Progenitor cell of endocrine pancreas (in vitro differentiated cells): Measurements from ENCODE around the gene SACM1L. TPM values are rescaled to one million over a fixed set of nuclear protein-coding genes. Genes with fewer than 3 reads are reported as not detected.

ENCODE experiments used
- DNase-seq: peaks from one replicate; pipeline ENCODE4 v3.0.0; 2021; ENCODE audit warnings: low spot score; ENCODE audit not compliant: unreplicated experiment
- H3K27ac Mint-ChIP-seq: 2 replicates; pipeline ENCODE4 v1.8.0; 2021; ENCODE audit warnings: mild to moderate bottlenecking, moderate library complexity, mixed read lengths
- H3K27me3 Mint-ChIP-seq: 2 replicates; pipeline ENCODE4 v1.8.0; 2021; ENCODE audit warnings: mixed read lengths
- H3K36me3 Mint-ChIP-seq: 2 replicates; pipeline ENCODE4 v1.8.0; 2022; ENCODE audit warnings: mixed read lengths; ENCODE audit not compliant: insufficient read depth
- H3K4me1 Mint-ChIP-seq: 2 replicates; pipeline ENCODE4 v1.8.0; 2021; ENCODE audit warnings: low read depth, mixed read lengths
- H3K4me3 Mint-ChIP-seq: 2 replicates; pipeline ENCODE4 v1.8.0; 2021; ENCODE audit warnings: low read depth, mild to moderate bottlenecking, moderate library complexity, mixed read lengths
- H3K9me3 Mint-ChIP-seq: 2 replicates; pipeline ENCODE4 v1.8.0; 2021; ENCODE audit warnings: low read depth, mixed read lengths
- total RNA-seq: library from RNA; stranded (reverse); gene quantifications from 2 replicates; pipeline ENCODE4 v1.2.1, GENCODE V29; 2021
- TF ChIP-seq, protein P1 (sequence below): fragments of 200-600 bp; sonication (generic); IDR thresholded peaks from one replicate; pipeline ENCODE4 v1.5.0; 2021; ENCODE audit warnings: antibody characterized with exemption, mild to moderate bottlenecking; ENCODE audit not compliant: unreplicated experiment

The SACM1L gene
- total RNA-seq, 1 donor from 2014 or later: 56.7 TPM

GRCh38 chr3:45758871-45759270 lies 69.7 kb downstream of the SACM1L start:
- TF ChIP-seq, protein P1, sequence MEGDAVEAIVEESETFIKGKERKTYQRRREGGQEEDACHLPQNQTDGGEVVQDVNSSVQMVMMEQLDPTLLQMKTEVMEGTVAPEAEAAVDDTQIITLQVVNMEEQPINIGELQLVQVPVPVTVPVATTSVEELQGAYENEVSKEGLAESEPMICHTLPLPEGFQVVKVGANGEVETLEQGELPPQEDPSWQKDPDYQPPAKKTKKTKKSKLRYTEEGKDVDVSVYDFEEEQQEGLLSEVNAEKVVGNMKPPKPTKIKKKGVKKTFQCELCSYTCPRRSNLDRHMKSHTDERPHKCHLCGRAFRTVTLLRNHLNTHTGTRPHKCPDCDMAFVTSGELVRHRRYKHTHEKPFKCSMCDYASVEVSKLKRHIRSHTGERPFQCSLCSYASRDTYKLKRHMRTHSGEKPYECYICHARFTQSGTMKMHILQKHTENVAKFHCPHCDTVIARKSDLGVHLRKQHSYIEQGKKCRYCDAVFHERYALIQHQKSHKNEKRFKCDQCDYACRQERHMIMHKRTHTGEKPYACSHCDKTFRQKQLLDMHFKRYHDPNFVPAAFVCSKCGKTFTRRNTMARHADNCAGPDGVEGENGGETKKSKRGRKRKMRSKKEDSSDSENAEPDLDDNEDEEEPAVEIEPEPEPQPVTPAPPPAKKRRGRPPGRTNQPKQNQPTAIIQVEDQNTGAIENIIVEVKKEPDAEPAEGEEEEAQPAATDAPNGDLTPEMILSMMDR: no peak
- Mint-ChIP-seq H3K9me3 (no peaks in the 10 kb centered on the region), H3K27me3 (peaks cover 5% of the 10 kb centered on the region), H3K36me3 (no peaks in the 10 kb centered on the region), H3K4me1 (peaks cover 12% of the 10 kb centered on the region), H3K27ac (no peak overlapping the region), H3K4me3 (no peak overlapping the region)
- DNase-seq: no peak

GRCh38 chr3:45759851-45760250 lies 70.7 kb downstream of the SACM1L start:
- TF ChIP-seq, protein P1: no peak
- no peak for DNase-seq
- Mint-ChIP-seq H3K9me3 (no peaks in the 10 kb centered on the region), H3K4me3 (no peak overlapping the region), H3K4me1 (peaks cover 12% of the 10 kb centered on the region), H3K27me3 (peaks cover 8% of the 10 kb centered on the region), H3K27ac (no peak overlapping the region), H3K36me3 (no peaks in the 10 kb centered on the region)

DNA sequence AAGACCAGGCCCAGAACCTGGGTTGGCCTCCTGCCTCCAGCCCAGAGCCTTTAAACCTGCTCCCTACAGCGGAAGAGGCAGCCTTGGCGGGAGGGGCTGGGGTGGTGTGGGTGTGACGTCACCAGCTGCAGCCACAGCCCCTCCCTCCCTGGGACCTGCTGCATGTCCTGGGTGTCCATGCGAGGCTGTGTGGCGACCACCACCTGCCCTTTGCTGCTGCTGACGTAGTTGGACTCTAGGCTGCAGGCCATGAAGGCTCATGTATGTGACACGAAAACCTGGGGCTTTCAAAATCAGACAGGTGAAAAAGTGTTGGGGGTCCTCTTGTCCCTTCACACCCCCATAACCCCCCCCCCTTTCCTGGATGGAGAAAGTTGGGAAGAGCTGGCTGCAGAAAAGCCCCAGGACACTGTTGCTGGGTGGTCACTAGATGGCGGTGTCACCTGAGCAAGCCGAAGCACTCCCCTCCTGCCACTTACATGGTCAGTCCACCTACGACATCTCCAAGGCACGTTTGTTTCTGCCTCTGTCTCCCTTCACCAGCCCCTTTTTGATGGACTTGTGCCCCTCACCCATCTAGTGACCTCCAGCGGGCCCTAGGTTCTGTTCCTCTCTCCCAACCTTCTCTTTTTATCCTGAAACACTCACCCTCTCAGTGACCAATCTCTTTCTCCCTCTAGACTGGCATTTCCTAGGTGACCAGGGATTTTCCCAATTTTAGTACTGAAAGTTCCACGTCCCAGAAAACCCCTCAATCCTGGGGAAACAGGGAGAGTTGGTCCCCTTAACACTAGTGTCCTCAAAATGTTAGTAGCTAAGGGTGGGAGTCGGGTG lies 71.9 kb downstream of the SACM1L start:
- H3K27ac Mint-ChIP-seq: no peak overlapping the region

DNA sequence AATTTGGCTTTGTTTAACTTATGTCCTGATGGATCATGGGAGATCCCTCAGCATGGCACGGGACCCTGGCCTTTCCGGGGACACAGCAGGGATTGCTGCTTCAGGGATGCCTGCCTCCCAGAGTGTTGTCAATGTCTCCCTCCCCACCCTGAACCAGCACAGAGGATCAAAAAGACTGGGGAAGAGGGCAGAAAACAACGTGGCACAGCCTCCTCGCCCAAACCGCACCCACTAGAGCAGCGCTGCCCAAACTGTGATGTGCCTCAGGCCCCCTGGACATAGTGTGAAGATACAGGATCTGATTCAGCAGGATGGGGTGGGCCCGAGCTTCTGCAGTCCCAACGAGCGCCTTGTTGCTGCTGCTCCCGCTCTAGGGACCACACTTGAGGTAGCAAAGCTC lies 72.6 kb downstream of the SACM1L start:
- no peaks in the 10 kb centered on the region for H3K36me3 Mint-ChIP-seq
- H3K9me3 Mint-ChIP-seq: no peaks in the 10 kb centered on the region
- TF ChIP-seq, protein P1: no peak
- H3K27ac Mint-ChIP-seq: no peak overlapping the region
- H3K4me1 Mint-ChIP-seq: peaks cover 4% of the 10 kb centered on the region
- H3K4me3 Mint-ChIP-seq: no peak overlapping the region
- no peak for DNase-seq
- H3K27me3 Mint-ChIP-seq: peaks cover 8% of the 10 kb centered on the region

More for the DNA sequence above, 71.9 kb downstream of the SACM1L start:
- TF ChIP-seq, protein P1: peak; percentile 76
- peaks cover 8% of the 10 kb centered on the region for H3K27me3 Mint-ChIP-seq
- no peaks in the 10 kb centered on the region for H3K36me3 Mint-ChIP-seq
- H3K9me3 Mint-ChIP-seq: no peaks in the 10 kb centered on the region
- H3K4me1 Mint-ChIP-seq: peaks cover 10% of the 10 kb centered on the region
- no peak for DNase-seq
- no peak overlapping the region for H3K4me3 Mint-ChIP-seq

GRCh38 chr3:45762647-45763302 lies 73.6 kb downstream of the SACM1L start:
- no peak overlapping the region for H3K27ac Mint-ChIP-seq
- peaks cover 8% of the 10 kb centered on the region for H3K27me3 Mint-ChIP-seq
- no peak overlapping the region for H3K4me3 Mint-ChIP-seq
- peaks cover 1% of the 10 kb centered on the region for H3K4me1 Mint-ChIP-seq
- TF ChIP-seq, protein P1: no peak
- no peak for DNase-seq
- H3K9me3 Mint-ChIP-seq: peaks cover 6% of the 10 kb centered on the region
- no peaks in the 10 kb centered on the region for H3K36me3 Mint-ChIP-seq
